Spleen (tissue), 11 donors: ENCODE results near the gene CUL1. TPM values are rescaled to one million over a fixed set of nuclear protein-coding genes. Genes with fewer than 3 reads are reported as not detected.

Experiments
- DNase-seq: peaks from one replicate; pipeline ENCODE4 v3.0.0-alpha.2; 2020
- H3K27ac ChIP-seq, 8 donors: fragments of 200-600 bp; sonication (generic) in 7 of 8; 1 replicate in 4 of 8; 2 replicates in 4 of 8; pipeline versions ENCODE4 v1.5.0 to v1.8.0; 2016 to 2021; ENCODE audit warnings: inconsistent platforms in 4 of 8, mild to moderate bottlenecking in 4 of 8, moderate library complexity in 1 of 8
- H3K27me3 ChIP-seq, 7 donors: fragments of 200-600 bp; sonication (generic) in 6 of 7; replicated peaks in 1 of 7; 1 replicate in 4 of 7; 2 replicates in 3 of 7; pipeline versions ENCODE4 v1.5.0 to v1.8.0; 2016 to 2021; ENCODE audit warnings: inconsistent platforms in 3 of 7, mild to moderate bottlenecking in 1 of 7
- H3K36me3 ChIP-seq, 6 donors: fragments of 200-600 bp; sonication (generic) in 5 of 6; 1 replicate in 4 of 6; 2 replicates in 2 of 6; pipeline versions ENCODE4 v1.5.0 to v1.8.0; 2016 to 2021; ENCODE audit warnings: inconsistent platforms in 2 of 6
- H3K4me1 ChIP-seq, 6 donors: fragments of 200-600 bp; sonication (generic) in 5 of 6; 1 replicate in 3 of 6; 2 replicates in 3 of 6; pipeline versions ENCODE4 v1.5.0 to v1.8.0; 2016 to 2021; ENCODE audit warnings: inconsistent platforms in 3 of 6
- H3K4me3 ChIP-seq, 8 donors: fragments of 200-600 bp; sonication (generic) in 7 of 8; 1 replicate in 4 of 8; 2 replicates in 4 of 8; pipeline versions ENCODE4 v1.5.0 to v1.8.0; 2016 to 2021; ENCODE audit warnings: inconsistent platforms in 4 of 8, mild to moderate bottlenecking in 4 of 8, moderate library complexity in 2 of 8
- H3K9me3 ChIP-seq, 8 donors: fragments of 200-600 bp; sonication (generic) in 7 of 8; 1 replicate in 4 of 8; 2 replicates in 4 of 8; pipeline versions ENCODE4 v1.5.0 to v1.8.0; 2016 to 2021; ENCODE audit warnings: inconsistent platforms in 4 of 8
- POLR2A ChIP-seq, 3 donors: fragments of 450-650 bp; IDR thresholded peaks; one replicate each; pipeline ENCODE4 v1.5.1; 2017; ENCODE audit warnings: antibody characterized with exemption in 3 of 3, mild to moderate bottlenecking in 1 of 3
- POLR2AphosphoS5 ChIP-seq, 3 donors: sonication (generic); formaldehyde crosslinking; IDR thresholded peaks; one replicate each; pipeline ENCODE4 v1.5.1; 2017; ENCODE audit warnings: antibody characterized with exemption in 3 of 3
- WGBS, 5 donors: extraction: QIAGEN DNeasy Blood & Tissue Kit in 3 of 5; methylation state at CpG; one replicate each; pipeline versions ENCODE4 v1.1.5 to v1.1.7; 2013 to 2018; 5-methylcytosine and 5-hydroxymethylcytosine counted together
- intact Hi-C: fragments of 100-400 bp; cut with DNase I; formaldehyde crosslinking; loops from one replicate; pipeline ENCODE4 v1.15.0; 2023; ENCODE audit warnings: low total_unique reads
- polyA plus RNA-seq, 3 donors: library from polyadenylated mRNA; stranded (reverse); fragments of 200-250 nt; gene quantifications; one replicate each; pipeline ENCODE4 v1.2.1, GENCODE V29; 2013
- total RNA-seq, 7 donors: library from RNA; depleted of rRNA in 3 of 7; stranded (reverse); fragments of >200 nt in 3 of 7; fragmentation: NEBNext Ultra II Directional in 4 of 7; extraction: Animal tissue kit (Norgen Biotek cat#: 25700) in 4 of 7; gene quantifications; one replicate each; pipeline versions ENCODE4 v1.1.0 to v1.2.1, GENCODE V29; 2016 to 2021
- TF ChIP-seq, protein P1 (sequence below), 11 experiments: fragments of 200-600 bp in 7 of 11; fragments of 450-650 bp in 4 of 11; sonication (generic) in 4 of 11; IDR thresholded peaks in 8 of 11; conservative IDR thresholded peaks in 3 of 11; 1 replicate in 7 of 11; 2 replicates in 4 of 11; pipeline versions ENCODE4 v1.4.0 to v1.8.0; 2016 to 2021; ENCODE audit warnings: antibody characterized with exemption in 11 of 11, inconsistent platforms in 4 of 11, mild to moderate bottlenecking in 1 of 11
- donor health status: healthy with polysubstance abuse.
- donor health status: DM: no; HTN: no; CAD: no; lungs with moderate emphysema.
- donor health status: DM: no; HTN: no; CAD: no.
- donor health status: Bipolar disorder and iron deficiency.
- donor health status: healthy.
- donor health status: DM: no; HTN: no; CAD: no.
- donor health status: DM: yes; HTN: yes; CAD: no.

Gene CUL1
- total and polyA plus RNA-seq, 10 donors, result 19.8 to 54.6 (median 42.7) TPM

DNA sequence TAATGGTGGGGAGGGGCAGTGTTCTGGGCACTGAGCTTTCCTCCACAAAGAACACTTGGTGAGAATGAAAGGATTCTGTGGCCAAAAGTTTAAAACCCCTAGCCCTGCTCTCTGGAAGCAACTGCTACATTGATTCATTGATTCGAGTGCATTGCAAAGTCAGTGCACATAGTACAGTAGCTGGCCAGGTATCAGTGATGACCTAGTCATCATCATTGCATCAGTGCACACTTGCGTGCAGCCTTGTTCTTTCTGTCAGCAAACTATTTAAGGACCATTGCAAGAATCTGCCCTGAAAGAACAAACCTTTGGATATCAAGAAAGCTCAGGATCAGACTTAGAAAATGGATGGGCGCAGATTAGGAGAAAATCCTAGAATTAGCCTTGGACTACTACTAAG lies 47.4 kb downstream of the CUL1 start:
- peaks cover 0 to 52% (median 10%) of the 10 kb centered on the region in 6 donors for H3K36me3 ChIP-seq
- H3K27me3 ChIP-seq, result no peaks in the 10 kb centered on the region
- TF ChIP-seq POLR2AphosphoS5 (IDR thresholded peaks at IDR 0.05), result no peak
- no peak for TF ChIP-seq POLR2A (IDR thresholded peaks at IDR 0.05)
- TF ChIP-seq, protein P1, sequence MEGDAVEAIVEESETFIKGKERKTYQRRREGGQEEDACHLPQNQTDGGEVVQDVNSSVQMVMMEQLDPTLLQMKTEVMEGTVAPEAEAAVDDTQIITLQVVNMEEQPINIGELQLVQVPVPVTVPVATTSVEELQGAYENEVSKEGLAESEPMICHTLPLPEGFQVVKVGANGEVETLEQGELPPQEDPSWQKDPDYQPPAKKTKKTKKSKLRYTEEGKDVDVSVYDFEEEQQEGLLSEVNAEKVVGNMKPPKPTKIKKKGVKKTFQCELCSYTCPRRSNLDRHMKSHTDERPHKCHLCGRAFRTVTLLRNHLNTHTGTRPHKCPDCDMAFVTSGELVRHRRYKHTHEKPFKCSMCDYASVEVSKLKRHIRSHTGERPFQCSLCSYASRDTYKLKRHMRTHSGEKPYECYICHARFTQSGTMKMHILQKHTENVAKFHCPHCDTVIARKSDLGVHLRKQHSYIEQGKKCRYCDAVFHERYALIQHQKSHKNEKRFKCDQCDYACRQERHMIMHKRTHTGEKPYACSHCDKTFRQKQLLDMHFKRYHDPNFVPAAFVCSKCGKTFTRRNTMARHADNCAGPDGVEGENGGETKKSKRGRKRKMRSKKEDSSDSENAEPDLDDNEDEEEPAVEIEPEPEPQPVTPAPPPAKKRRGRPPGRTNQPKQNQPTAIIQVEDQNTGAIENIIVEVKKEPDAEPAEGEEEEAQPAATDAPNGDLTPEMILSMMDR (IDR thresholded peaks at IDR 0.05 in 8 of 11, conservative IDR thresholded peaks at IDR 0.05 in 3 of 11), result no peak
- WGBS, 5 donors, result 86 to 94% (median 91%) methylated on average over 3 of the region's 3 CpGs
- intact Hi-C loops, result no loop called here
- no peaks in the 10 kb centered on the region for H3K4me1 ChIP-seq
- H3K27ac ChIP-seq, result no peak overlapping the region
- H3K9me3 ChIP-seq, result peaks cover 0 to 13% (median 3%) of the 10 kb centered on the region in 8 donors
- DNase-seq, result no peak
- no peak overlapping the region for H3K4me3 ChIP-seq

DNA sequence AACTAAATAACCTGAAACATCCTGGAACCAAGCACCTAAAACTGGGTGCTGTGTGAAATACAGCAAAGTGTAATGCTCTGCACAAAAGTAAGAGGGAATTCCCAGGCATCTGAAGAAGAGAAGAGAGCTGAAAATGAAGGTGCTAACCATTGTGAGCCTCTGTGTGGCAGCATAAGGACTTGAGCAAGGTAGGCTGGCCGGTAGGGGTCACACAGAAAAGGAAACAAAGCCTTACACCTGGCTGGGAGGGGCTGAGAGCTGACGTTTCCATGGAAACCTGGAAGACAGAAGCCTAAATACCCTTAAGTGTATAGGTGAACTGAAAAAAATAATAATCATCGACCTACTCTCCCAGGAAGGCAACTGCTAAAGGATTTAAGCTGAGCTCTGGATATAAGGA lies 48.6 kb downstream of the CUL1 start:
- H3K4me1 ChIP-seq, result no peaks in the 10 kb centered on the region
- no peaks in the 10 kb centered on the region for H3K27me3 ChIP-seq
- DNase-seq, result no peak
- 56 to 74% (median 67%) methylated on average over 3 of the region's 3 CpGs for WGBS, 5 donors
- peaks cover 0 to 41% (median 6%) of the 10 kb centered on the region in 6 donors for H3K36me3 ChIP-seq
- intact Hi-C loops, result no loop called here
- no peak overlapping the region for H3K27ac ChIP-seq
- H3K4me3 ChIP-seq, result no peak overlapping the region
- peaks cover 0 to 13% (median 3%) of the 10 kb centered on the region in 8 donors for H3K9me3 ChIP-seq
- TF ChIP-seq POLR2AphosphoS5 (IDR thresholded peaks at IDR 0.05) (peak in 1 of 3 donors; percentile 6), POLR2A (IDR thresholded peaks at IDR 0.05) (no peak)

DNA sequence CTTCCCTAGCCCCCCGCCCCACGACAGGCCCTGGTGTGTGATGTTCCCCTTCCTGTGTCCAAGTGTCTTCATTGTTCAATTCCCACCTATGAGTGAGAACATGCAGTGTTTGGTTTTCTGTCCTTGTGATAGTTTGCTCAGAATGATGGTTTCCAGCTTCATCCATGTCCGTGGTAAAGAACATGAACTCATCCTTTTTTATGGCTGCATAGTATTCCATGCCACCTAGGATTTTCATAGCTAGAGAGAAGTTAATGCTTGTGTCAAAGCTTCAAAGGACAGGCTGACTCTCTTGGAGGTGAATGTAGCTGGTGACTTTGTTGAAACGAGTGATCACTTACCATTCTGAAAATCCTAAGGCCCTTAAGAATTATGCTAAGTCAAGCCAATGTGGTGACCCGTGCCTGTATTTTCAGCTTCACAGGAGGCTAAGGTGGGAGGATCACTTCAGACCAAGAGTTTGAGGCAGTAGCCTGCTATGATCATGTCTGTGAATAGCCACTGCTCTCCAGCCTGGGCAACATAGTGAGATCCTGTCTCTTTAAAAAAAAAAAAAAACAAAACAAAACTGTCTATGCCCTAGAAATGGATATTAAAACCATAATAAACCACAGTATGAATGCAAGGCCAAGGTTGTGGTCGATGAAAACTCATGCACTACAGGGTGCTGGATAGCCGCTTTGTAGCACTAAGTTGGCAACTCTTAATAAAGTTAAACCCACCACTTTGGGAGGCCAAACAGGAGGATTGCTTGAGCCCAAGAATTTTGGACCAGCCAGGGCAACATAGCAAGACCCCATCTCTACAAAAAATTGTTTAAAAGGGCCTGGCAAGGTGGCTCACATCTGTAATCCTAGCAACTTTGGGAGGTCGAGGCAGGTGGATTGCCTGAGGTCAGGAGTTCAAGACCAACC lies 52.0 kb downstream of the CUL1 start:
- Histone ChIP-seq H3K4me1 (no peaks in the 10 kb centered on the region), H3K4me3 (no peak overlapping the region), H3K9me3 (peaks cover 0 to 7% (median 0%) of the 10 kb centered on the region in 8 donors), H3K27me3 (no peaks in the 10 kb centered on the region), H3K27ac (no peak overlapping the region), H3K36me3 (peaks cover 0 to 51% (median 0%) of the 10 kb centered on the region in 6 donors)
- WGBS, 5 donors, result 86 to 98% (median 95%) methylated on average over 8 of the region's 8 CpGs
- no peak for TF ChIP-seq POLR2A (IDR thresholded peaks at IDR 0.05)
- TF ChIP-seq, protein P1 (IDR thresholded peaks at IDR 0.05 in 8 of 11, conservative IDR thresholded peaks at IDR 0.05 in 3 of 11), result no peak
- TF ChIP-seq POLR2AphosphoS5 (IDR thresholded peaks at IDR 0.05), result no peak
- DNase-seq, result no peak
- intact Hi-C loops, result no loop called here

DNA sequence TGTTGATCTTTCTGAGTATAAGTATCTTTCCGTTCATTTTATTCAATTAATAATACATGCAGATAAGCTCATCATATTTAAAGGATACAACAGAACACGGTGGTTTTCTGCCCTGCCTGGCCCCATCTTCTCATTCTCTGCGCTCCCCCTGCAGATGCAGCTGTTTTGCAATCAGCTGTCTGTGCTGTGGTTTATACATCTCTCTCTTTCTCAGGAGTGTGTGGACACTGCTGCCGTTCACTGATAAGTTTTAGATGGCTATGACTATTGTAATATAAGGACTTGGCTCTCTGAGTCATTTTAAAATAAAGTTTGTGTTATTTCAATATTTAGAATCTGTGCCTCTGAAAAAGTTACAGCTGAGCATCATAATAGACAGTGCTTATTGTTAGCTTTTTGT lies 54.5 kb downstream of the CUL1 start:
- Histone ChIP-seq H3K27me3 (no peaks in the 10 kb centered on the region), H3K27ac (no peak overlapping the region), H3K9me3 (peaks cover 0 to 7% (median 0%) of the 10 kb centered on the region in 8 donors), H3K4me3 (no peak overlapping the region), H3K4me1 (no peaks in the 10 kb centered on the region), H3K36me3 (peaks cover 0 to 54% (median 14%) of the 10 kb centered on the region in 6 donors)
- 46 to 76% (median 69%) methylated on average over 4 of the region's 4 CpGs for WGBS, 5 donors
- no peak for DNase-seq
- TF ChIP-seq POLR2AphosphoS5 (IDR thresholded peaks at IDR 0.05) (no peak), POLR2A (IDR thresholded peaks at IDR 0.05) (no peak)
- TF ChIP-seq, protein P1 (IDR thresholded peaks at IDR 0.05 in 8 of 11, conservative IDR thresholded peaks at IDR 0.05 in 3 of 11), result no peak
- intact Hi-C loops, result no loop called here
